Measurements from ENCODE around the gene CT45A5.
A peak's percentile ranks its signal among the peaks of the same experiment; 100 is the strongest.
"Not testable (repeated sequence)": the region's sequence is repeated elsewhere in the genome, so short reads cannot be mapped to it uniquely, and the experiment has no call there.

The CT45A5 gene
- total RNA-seq = 0 reads per million in 2 donors

- DNase-seq = not testable (repeated sequence)
Observed at GRCh38 chrX:135785403-135785802, at the start of gene CT45A5. TSS of gene CT45A5 (minus strand) at chrX:135785503. CDS start at chrX:135781729, 3,774 bp downstream.

GRCh38 chrX:135819912-135820311 lies 34.6 kb upstream of the CT45A5 start, which contains the start of gene CT45A2:
TSS of gene CT45A2 (minus strand) at chrX:135820012. CDS start at chrX:135816265, 3,747 bp downstream.
- not testable (repeated sequence) for DNase-seq

GRCh38 chrX:135802687-135803086 lies 17.4 kb upstream of the CT45A5 start, which contains the start of gene CT45A6:
TSS of gene CT45A6 (minus strand) at chrX:135802787. CDS start at chrX:135798993, 3,794 bp downstream.
- not testable (repeated sequence) for DNase-seq

- DNase-seq = not testable (repeated sequence)
Observed at GRCh38 chrX:135768091-135768490, 17.2 kb downstream of the CT45A5 start, which contains the start of gene CT45A3. TSS of gene CT45A3 (minus strand) at chrX:135768191. CDS start at chrX:135764444, 3,747 bp downstream.

- DNase-seq = not testable (repeated sequence)
Observed at GRCh38 chrX:135744739-135745138, 40.6 kb downstream of the CT45A5 start.

GRCh38 chrX:135741192-135741715 lies 44.0 kb downstream of the CT45A5 start:
- DNase-seq = no peak

- peak in 3 of 5 experiments; percentile 9 to 37 (median 20) for DNase-seq
Observed at GRCh38 chrX:135740681-135741149, 44.6 kb downstream of the CT45A5 start.

GRCh38 chrX:135737366-135738071 lies 47.8 kb downstream of the CT45A5 start:
- DNase-seq = no peak

- not testable (repeated sequence) for DNase-seq
Observed at GRCh38 chrX:135734666-135735065, 50.6 kb downstream of the CT45A5 start.

All from T-helper 2 cell (primary cell).